Muscle of back (tissue), 11 donors: Measurements from ENCODE around the gene HSD11B2. TPM values are rescaled to one million over a fixed set of nuclear protein-coding genes. Genes with fewer than 3 reads are reported as not detected.

Source experiments
- DNase-seq, 3 donors: peaks; one replicate each; pipeline versions ENCODE4 v3.0.0 to v3.0.0-alpha.2; 2013
- polyA plus RNA-seq, 10 donors: library from polyadenylated mRNA; unstranded; fragments of 120-200 nt; gene quantifications; one replicate each; pipeline ENCODE4 v1.2.1, GENCODE V29; 2013; ENCODE audit not compliant: insufficient read length in 10 of 10

The HSD11B2 gene
- polyA plus RNA-seq, 10 donors = 3.8 to 13.3 (median 8.1) TPM

- DNase-seq = no peak
These were observed 1.6 kb downstream of the HSD11B2 start for GRCh38 chr16:67432506-67432890.

DNA sequence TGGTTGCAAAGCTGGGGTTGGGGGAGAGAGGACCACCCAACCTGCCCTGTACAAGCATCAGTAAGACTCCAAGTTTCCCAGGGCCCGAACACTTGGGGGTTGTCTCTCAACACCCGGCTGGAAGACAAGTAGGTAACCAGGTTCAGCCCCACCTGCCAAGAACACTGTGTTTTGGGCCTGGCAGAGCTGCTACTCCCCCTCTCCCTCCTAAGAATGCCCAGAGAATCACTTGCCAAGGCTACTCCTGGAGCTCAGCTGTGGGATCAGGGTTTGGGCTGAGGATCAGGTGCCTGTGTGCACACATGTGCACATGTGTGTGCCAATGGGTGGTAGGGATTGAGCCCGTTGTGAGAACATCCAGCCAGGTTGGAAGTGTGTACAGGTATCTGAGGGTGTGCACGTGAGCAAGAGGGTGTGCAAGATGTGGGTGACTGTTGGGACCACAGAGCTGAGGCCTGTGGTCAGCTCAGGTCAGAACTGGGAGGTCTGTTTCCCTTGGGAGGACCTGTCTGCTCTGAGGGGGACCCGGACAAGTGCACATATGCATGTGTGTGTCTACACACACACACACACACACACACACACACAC, 2.3 kb downstream of the HSD11B2 start:
- DNase-seq = no peak

GRCh38 chr16:67435758-67436164, 4.8 kb downstream of the HSD11B2 start:
- no peak for DNase-seq

GRCh38 chr16:67436640-67437193, 5.8 kb downstream of the HSD11B2 start:
- DNase-seq = no peak

- DNase-seq = no peak
These were observed 6.6 kb downstream of the HSD11B2 start for GRCh38 chr16:67437513-67437912.

DNA sequence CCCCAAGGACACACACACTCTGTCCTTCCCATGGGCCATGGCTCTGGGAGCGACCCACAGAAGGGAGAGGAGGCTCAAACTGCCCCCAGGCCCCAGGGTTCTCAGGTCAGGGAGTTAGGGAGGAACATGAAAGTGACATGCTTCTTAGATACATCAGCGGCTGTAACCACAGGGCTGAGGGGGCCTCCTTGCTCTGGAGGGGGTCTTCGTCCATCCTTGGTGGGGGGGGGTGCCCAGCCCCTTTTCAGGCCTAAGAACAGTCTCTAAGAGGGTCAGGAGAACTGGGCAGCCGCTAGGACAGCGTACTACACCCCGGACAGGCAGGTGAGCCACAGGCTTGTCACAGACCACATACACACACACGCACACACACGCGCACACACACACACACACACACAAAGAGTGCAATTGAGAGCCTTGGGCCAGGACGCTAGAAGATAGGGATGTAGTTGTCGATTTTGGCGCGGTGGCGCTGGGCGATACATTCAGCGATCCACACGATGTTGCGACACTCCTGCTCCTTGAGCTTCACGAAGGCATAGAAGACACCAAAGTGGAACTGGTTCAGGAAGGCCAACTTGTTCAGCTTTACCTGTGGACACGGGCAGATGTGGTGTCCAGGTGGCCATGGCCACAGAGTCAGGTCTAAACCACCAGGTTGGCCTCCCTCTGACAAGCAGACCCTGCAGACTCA, 7.3 kb downstream of the HSD11B2 start:
- DNase-seq = no peak

- DNase-seq = no peak
These were observed 8.0 kb downstream of the HSD11B2 start for GRCh38 chr16:67438824-67439393.

GRCh38 chr16:67441271-67441753, 10.4 kb downstream of the HSD11B2 start:
- peak in 2 of 3 donors; percentile 75 for DNase-seq

GRCh38 chr16:67441907-67442306, 11.0 kb downstream of the HSD11B2 start:
- DNase-seq = peak in 1 of 3 donors; percentile 57

DNA sequence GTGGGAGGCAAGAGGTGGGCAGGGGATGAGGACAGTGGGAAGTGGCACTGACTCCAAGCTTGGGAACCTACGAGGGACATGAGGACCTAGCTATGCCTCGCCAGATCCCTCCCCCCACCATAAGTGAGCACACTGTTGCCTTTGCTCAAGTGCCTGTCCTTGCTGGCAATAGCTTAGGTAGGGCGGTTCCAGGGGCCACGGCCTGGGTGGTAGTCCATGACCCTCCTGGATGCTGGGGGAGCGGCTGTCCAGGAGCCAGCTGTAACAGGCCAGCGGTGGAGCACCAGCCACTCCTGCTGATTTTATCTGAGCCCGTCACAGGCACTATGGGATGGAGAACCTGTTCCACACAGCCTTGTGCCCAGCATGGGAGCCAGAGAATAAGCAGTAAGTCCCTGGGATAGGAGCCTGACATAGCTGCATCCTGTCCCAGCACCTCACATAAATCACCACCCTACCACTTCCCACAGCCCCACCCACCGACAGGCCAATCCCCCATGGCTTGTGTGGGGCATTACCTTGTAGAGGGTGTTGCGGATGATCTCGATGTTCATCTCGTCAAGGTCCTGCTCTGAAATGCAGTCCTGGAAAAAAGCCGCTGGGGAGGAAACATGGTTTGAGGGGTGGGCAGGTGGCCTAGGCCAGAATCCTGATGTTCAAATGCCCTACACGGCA, 11.8 kb downstream of the HSD11B2 start:
- no peak for DNase-seq

GRCh38 chr16:67443265-67443664, 12.3 kb downstream of the HSD11B2 start:
- peak; percentile 41 to 92 (median 83) for DNase-seq

- DNase-seq = no peak
These were observed 13.6 kb downstream of the HSD11B2 start for GRCh38 chr16:67444259-67445125.

DNA sequence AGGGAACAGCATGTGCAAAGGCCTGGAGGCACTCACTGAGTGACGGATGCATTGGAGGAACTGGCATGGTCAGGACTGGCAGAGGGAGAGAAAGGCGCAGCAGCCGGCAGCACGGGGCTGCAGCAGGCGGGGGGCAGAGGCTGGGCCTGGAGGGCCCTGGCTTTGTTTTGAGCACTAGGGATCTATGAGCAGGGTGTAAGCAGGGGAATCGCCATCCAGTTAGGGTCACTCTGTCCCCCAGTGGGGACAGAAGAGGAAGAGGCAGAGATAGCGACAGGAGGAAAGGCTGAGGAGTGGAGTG, 14.2 kb downstream of the HSD11B2 start:
- no peak for DNase-seq

DNA sequence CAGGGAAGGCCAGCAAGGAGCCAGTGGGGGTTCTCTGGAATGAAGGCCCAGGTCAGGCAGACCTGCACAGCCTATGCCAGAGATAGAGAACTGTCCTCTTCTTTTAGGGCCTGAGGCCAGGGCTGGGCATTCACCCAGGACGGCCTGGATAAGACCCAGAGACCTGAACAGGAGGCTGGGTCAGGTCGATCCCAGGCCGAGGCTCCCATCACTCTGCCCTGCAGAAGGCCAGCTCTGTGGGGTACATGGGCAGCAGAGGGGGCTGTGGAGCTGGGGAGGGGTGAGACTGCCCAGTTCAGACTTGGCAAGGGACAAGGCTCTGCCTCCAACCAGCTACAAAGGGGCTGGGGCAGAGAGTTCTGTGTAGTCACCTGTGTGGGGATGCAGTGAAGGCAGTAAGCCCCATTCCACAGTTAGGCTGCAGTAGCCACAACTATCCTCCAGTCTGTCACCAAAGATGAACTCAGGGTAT, 14.6 kb downstream of the HSD11B2 start:
- DNase-seq = no peak

DNA sequence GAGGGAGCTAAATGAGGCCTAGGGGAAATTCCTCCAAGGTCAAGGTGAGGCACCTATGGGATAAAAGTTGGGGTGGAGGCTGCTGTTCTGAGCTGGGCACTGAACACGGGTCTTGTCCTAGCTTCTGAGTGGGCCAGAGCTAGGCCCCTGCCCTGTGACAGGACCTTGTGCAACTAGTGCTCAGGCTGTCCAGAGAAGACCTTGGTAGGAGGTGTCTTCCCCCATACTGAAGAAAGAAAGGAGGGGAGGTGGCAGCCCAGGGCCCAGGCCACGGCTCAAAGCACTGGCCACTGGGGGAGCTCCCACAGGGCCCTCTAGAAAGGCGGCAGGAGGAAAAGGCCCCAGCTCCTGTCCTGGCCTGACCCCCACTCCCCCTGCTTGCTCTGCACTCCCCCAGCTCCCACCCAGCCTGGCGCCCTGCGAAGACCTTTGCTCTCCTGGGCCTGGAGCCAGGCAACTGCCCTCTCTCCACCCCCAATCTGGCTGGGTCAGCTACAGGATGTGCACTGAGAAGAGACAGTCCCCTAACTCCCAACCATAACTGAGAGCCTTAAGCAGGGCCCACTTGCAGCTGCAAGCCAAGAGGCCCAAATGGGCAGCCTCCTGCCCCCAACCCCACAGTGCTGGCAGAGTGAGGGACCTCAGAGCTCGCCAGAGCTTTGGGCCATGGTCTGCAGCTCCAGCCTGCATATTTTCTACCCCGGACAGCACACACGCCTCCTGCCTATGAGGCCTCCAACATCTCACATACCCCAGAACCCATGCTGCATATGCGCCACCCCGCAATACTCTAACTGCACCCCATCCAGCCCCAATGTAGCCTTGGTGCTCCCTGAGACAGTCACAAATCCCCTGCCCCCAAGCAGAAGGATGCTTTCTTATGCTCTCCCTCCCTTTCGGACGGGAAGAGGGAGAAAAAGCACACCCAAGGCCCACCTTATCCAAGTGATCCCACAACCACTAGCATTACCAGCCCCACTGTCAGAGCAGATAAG, 15.3 kb downstream of the HSD11B2 start:
- DNase-seq = no peak

GRCh38 chr16:67446968-67447507, 16.1 kb downstream of the HSD11B2 start:
- no peak for DNase-seq

- peak in 1 of 3 donors; percentile 77 for DNase-seq
These were observed 16.7 kb downstream of the HSD11B2 start for GRCh38 chr16:67447508-67448076.

DNA sequence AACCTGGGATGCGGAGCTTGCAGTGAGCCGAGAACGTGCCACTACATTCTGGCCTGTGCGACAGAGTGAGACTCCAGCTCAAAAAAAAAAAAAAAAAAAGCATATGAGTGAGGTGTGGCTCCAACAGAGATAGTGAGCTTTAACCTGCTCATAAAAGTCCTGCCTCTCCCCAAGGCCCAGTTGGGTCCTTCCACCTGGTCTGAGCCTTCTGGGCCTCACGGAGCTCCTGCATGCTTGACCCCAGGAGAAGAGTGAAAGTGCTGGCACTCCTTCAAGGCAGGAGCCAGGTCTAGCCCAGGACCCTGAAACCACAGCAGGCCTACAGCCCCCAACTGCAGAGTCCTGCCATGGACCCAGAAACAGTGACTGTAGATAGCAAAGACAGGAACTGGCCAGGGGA, 17.7 kb downstream of the HSD11B2 start:
- DNase-seq = no peak

GRCh38 chr16:67449336-67449735, 18.4 kb downstream of the HSD11B2 start:
- DNase-seq = no peak
